Dendritic cell treated with granulocyte-macrophage colony-stimulating factor and Interleukin-4, amounts not matched to agents 40 ng/mL and 50 ng/mL, for 4 days (primary cell): ENCODE measurements around the gene PACRG.

Experiments
- H3K27ac Mint-ChIP-seq: one replicate; pipeline ENCODE4 v1.8.0; 2022; ENCODE audit warnings: mild to moderate bottlenecking, mixed read lengths
- H3K27me3 Mint-ChIP-seq: one replicate; pipeline ENCODE4 v1.8.0; 2022; ENCODE audit warnings: mild to moderate bottlenecking, mixed read lengths
- H3K36me3 Mint-ChIP-seq: one replicate; pipeline ENCODE4 v1.8.0; 2022; ENCODE audit warnings: low read depth, mixed read lengths
- H3K4me1 Mint-ChIP-seq: one replicate; pipeline ENCODE4 v1.8.0; 2022; ENCODE audit warnings: low read depth, mixed read lengths
- H3K4me3 Mint-ChIP-seq: one replicate; pipeline ENCODE4 v1.8.0; 2022; ENCODE audit warnings: mild to moderate bottlenecking, moderate library complexity, mixed read lengths
- H3K9me3 Mint-ChIP-seq: one replicate; pipeline ENCODE4 v1.8.0; 2022; ENCODE audit warnings: mixed read lengths
- intact Hi-C: fragments of 100-400 bp; cut with micrococcal nuclease; formaldehyde crosslinking; loops from one replicate; pipeline ENCODE4 v1.15.0; 2022

The PACRG gene

GRCh38 chr6:163342571-163343539 is 615.1 kb downstream of the PACRG start:
- H3K36me3 Mint-ChIP-seq = no peaks in the 10 kb centered on the region
- H3K27me3 Mint-ChIP-seq = no peaks in the 10 kb centered on the region
- intact Hi-C loops = no loop called here
- peaks cover 38% of the 10 kb centered on the region for H3K4me1 Mint-ChIP-seq
- no peak overlapping the region for H3K27ac Mint-ChIP-seq
- no peaks in the 10 kb centered on the region for H3K9me3 Mint-ChIP-seq
- H3K4me3 Mint-ChIP-seq = no peak overlapping the region

GRCh38 chr6:163343609-163344008 is 615.8 kb downstream of the PACRG start:
- Mint-ChIP-seq H3K9me3 (no peaks in the 10 kb centered on the region), H3K4me1 (peaks cover 42% of the 10 kb centered on the region), H3K4me3 (no peak overlapping the region), H3K36me3 (no peaks in the 10 kb centered on the region), H3K27ac (no peak overlapping the region), H3K27me3 (no peaks in the 10 kb centered on the region)
- intact Hi-C loops = no loop called here

- H3K4me1 Mint-ChIP-seq = peaks cover 38% of the 10 kb centered on the region
- H3K27me3 Mint-ChIP-seq = no peaks in the 10 kb centered on the region
- no peak overlapping the region for H3K4me3 Mint-ChIP-seq
- no peaks in the 10 kb centered on the region for H3K9me3 Mint-ChIP-seq
- no peaks in the 10 kb centered on the region for H3K36me3 Mint-ChIP-seq
- intact Hi-C loops = no loop called here
- H3K27ac Mint-ChIP-seq = peak overlapping the region; percentile 44
These were observed 616.6 kb downstream of the PACRG start for GRCh38 chr6:163344411-163344810.

GRCh38 chr6:163345931-163346330 is 618.2 kb downstream of the PACRG start:
- Mint-ChIP-seq H3K27me3 (no peaks in the 10 kb centered on the region), H3K27ac (no peak overlapping the region), H3K4me3 (no peak overlapping the region), H3K4me1 (peaks cover 50% of the 10 kb centered on the region), H3K36me3 (no peaks in the 10 kb centered on the region), H3K9me3 (no peaks in the 10 kb centered on the region)
- intact Hi-C loops = no loop called here

GRCh38 chr6:163346497-163346961 is 618.8 kb downstream of the PACRG start:
- H3K4me1 Mint-ChIP-seq = peaks cover 56% of the 10 kb centered on the region
- no peak overlapping the region for H3K27ac Mint-ChIP-seq
- no peaks in the 10 kb centered on the region for H3K9me3 Mint-ChIP-seq
- H3K4me3 Mint-ChIP-seq = no peak overlapping the region
- intact Hi-C loops = no loop called here
- H3K27me3 Mint-ChIP-seq = no peaks in the 10 kb centered on the region
- no peaks in the 10 kb centered on the region for H3K36me3 Mint-ChIP-seq

- intact Hi-C loops = no loop called here
- no peaks in the 10 kb centered on the region for H3K9me3 Mint-ChIP-seq
- peaks cover 57% of the 10 kb centered on the region for H3K4me1 Mint-ChIP-seq
- no peaks in the 10 kb centered on the region for H3K36me3 Mint-ChIP-seq
- no peaks in the 10 kb centered on the region for H3K27me3 Mint-ChIP-seq
- no peak overlapping the region for H3K27ac Mint-ChIP-seq
- H3K4me3 Mint-ChIP-seq = no peak overlapping the region
These were observed 619.3 kb downstream of the PACRG start for GRCh38 chr6:163347021-163347446.

GRCh38 chr6:163348789-163349680 is 621.3 kb downstream of the PACRG start:
- H3K4me3 Mint-ChIP-seq = no peak overlapping the region
- H3K27me3 Mint-ChIP-seq = no peaks in the 10 kb centered on the region
- intact Hi-C loops = no loop called here
- H3K4me1 Mint-ChIP-seq = peaks cover 50% of the 10 kb centered on the region
- no peaks in the 10 kb centered on the region for H3K36me3 Mint-ChIP-seq
- H3K27ac Mint-ChIP-seq = peak overlapping the region; percentile 45
- no peaks in the 10 kb centered on the region for H3K9me3 Mint-ChIP-seq

- Mint-ChIP-seq H3K27me3 (no peaks in the 10 kb centered on the region), H3K4me1 (peaks cover 44% of the 10 kb centered on the region), H3K27ac (peak overlapping the region; percentile 45), H3K4me3 (no peak overlapping the region), H3K9me3 (no peaks in the 10 kb centered on the region), H3K36me3 (no peaks in the 10 kb centered on the region)
- intact Hi-C loops = no loop called here
These were observed 621.9 kb downstream of the PACRG start for GRCh38 chr6:163349696-163350095.

GRCh38 chr6:163351013-163351412 is 623.2 kb downstream of the PACRG start:
- peak overlapping the region; percentile 30 for H3K27ac Mint-ChIP-seq
- H3K9me3 Mint-ChIP-seq = no peaks in the 10 kb centered on the region
- intact Hi-C loops = no loop called here
- no peaks in the 10 kb centered on the region for H3K36me3 Mint-ChIP-seq
- H3K27me3 Mint-ChIP-seq = no peaks in the 10 kb centered on the region
- H3K4me1 Mint-ChIP-seq = peaks cover 41% of the 10 kb centered on the region
- H3K4me3 Mint-ChIP-seq = no peak overlapping the region

GRCh38 chr6:163352011-163352685 is 624.4 kb downstream of the PACRG start:
- H3K27me3 Mint-ChIP-seq = no peaks in the 10 kb centered on the region
- H3K4me3 Mint-ChIP-seq = no peak overlapping the region
- no peaks in the 10 kb centered on the region for H3K9me3 Mint-ChIP-seq
- peaks cover 30% of the 10 kb centered on the region for H3K4me1 Mint-ChIP-seq
- no peak overlapping the region for H3K27ac Mint-ChIP-seq
- intact Hi-C loops = no loop called here
- H3K36me3 Mint-ChIP-seq = no peaks in the 10 kb centered on the region

- no peaks in the 10 kb centered on the region for H3K27me3 Mint-ChIP-seq
These were observed 625.2 kb downstream of the PACRG start for GRCh38 chr6:163352966-163353365.

GRCh38 chr6:163354085-163354484 is 626.3 kb downstream of the PACRG start:
- Mint-ChIP-seq H3K27me3 (no peaks in the 10 kb centered on the region), H3K27ac (no peak overlapping the region), H3K4me1 (peaks cover 23% of the 10 kb centered on the region), H3K4me3 (peak overlapping the region; percentile 21), H3K9me3 (no peaks in the 10 kb centered on the region), H3K36me3 (no peaks in the 10 kb centered on the region)
- intact Hi-C loops = loop anchor here (2.0 kb wide), 1 partner anchor 59 kb away; no protein-coding TSS in a partner anchor

More at GRCh38 chr6:163352966-163353365, 625.2 kb downstream of the PACRG start:
- Mint-ChIP-seq H3K9me3 (no peaks in the 10 kb centered on the region), H3K4me3 (no peak overlapping the region), H3K36me3 (no peaks in the 10 kb centered on the region), H3K4me1 (peaks cover 22% of the 10 kb centered on the region), H3K27ac (no peak overlapping the region)
- intact Hi-C loops = no loop called here

GRCh38 chr6:163354761-163355425 is 627.1 kb downstream of the PACRG start:
- no peaks in the 10 kb centered on the region for H3K9me3 Mint-ChIP-seq
- peaks cover 22% of the 10 kb centered on the region for H3K4me1 Mint-ChIP-seq
- no peaks in the 10 kb centered on the region for H3K36me3 Mint-ChIP-seq
- H3K27me3 Mint-ChIP-seq = no peaks in the 10 kb centered on the region
- intact Hi-C loops = loop anchor here (1.0 to 5.0 kb wide), 3 partner anchors 58 to 1173 kb away; no protein-coding TSS in a partner anchor
- H3K4me3 Mint-ChIP-seq = peak overlapping the region; percentile 62
- H3K27ac Mint-ChIP-seq = no peak overlapping the region
